WTC11 (cell line): ENCODE measurements around the gene APOOL. TPM values are rescaled to one million over a fixed set of nuclear protein-coding genes. Genes with fewer than 3 reads are reported as not detected.

Experiments
- JAZF1 ChIP-seq: fragments of 250-450 bp; sonication (Bioruptor Pico); IDR thresholded peaks from 2 replicates; pipeline ENCODE4 v1.9.0; 2021; ENCODE audit warnings: moderate library complexity, mild to moderate bottlenecking, inconsistent platforms
- MLX ChIP-seq: sonication (generic); formaldehyde crosslinking; IDR thresholded peaks from 2 replicates; pipeline ENCODE4 v1.8.1; 2023; ENCODE audit warnings: mild to moderate bottlenecking, missing genetic modification reagents, moderate library complexity
- total RNA-seq: library from RNA; stranded (reverse); gene quantifications from 3 replicates; pipeline ENCODE4 v1.2.3, GENCODE V29; 2021

APOOL gene
- total RNA-seq, 1 experiment from 2014 or later, result 14.4 TPM

DNA sequence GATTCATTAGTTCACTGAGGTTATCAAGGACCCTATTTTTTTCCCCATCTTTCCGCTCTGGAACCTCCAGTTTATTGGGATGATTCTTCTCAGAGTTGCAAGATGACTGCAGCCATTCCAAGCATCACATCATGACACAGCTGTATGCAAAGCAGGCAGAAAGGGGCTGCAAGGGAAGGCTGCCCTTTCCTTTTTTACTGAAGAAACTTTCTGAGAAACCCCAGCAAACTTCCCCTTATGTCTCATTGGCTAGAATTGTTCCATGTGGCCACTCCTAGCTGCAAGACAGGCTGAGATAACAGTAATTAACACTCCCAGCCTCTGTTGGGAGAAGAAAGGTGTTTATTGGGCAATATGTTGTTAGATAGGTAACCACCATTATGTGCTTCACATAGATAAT lies 137.3 kb downstream of the APOOL start (continued):
- no peak for TF ChIP-seq MLX (CRISPR knock-in tag)
- no peak for TF ChIP-seq JAZF1

Other genes with a start within 250 kb of the APOOL start
- gene SATL1, start 239.9 kb downstream of the APOOL start, total RNA-seq, result 0.22 to 0.39 TPM (median 0.32 TPM) in 3 replicates
- 12.5 to 14.3 TPM (median 13.4 TPM) in 3 replicates for gene ZNF711, start 240.1 kb downstream of the APOOL start, total RNA-seq